ENCODE results near the gene CREBBP. TPM values are rescaled to one million over a fixed set of nuclear protein-coding genes. Genes with fewer than 3 reads are reported as not detected.

Gene CREBBP
- total and polyA plus RNA-seq, 9 of the 15 experiments (the other 6 are each of a cell fraction or from before 2014, with no cell fraction given): 0.70 to 24.8 (median 5.6) TPM

DNA sequence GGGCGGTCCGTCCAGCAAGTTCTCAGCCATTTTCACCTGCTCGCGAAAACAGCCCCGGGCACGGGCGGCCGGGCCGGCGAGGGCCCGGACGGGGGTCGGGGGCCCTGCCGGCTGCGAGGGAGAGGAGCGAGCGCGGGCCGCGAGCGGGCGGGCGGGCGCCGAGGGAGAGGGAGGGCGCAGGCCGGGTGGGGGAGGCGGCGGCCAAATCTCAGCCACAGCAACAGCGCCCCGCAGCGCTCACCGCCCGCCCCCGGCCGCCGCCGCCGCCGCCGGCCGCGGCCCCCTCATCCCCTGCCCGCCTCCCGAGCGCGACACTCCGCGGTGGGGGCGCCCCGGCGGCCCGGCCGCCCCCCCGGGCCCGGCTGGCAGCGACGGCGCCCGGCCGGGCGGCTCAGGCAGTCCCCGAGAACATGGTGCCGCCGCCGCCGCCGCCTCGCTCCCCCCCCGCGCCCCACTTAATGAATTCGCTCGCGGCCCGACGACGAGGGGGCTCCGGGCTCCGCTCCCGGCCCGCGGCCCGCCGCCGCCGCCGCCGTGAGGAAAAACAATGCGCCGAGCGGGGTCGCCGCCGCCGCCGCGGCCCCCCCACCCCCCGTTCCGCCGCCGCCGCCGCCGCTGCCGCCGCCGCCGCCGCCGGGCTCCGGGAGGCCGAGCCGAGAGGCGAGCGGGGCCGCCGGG is 487 bp downstream of the CREBBP start (continued):
- TF ChIP-seq, protein P1, sequence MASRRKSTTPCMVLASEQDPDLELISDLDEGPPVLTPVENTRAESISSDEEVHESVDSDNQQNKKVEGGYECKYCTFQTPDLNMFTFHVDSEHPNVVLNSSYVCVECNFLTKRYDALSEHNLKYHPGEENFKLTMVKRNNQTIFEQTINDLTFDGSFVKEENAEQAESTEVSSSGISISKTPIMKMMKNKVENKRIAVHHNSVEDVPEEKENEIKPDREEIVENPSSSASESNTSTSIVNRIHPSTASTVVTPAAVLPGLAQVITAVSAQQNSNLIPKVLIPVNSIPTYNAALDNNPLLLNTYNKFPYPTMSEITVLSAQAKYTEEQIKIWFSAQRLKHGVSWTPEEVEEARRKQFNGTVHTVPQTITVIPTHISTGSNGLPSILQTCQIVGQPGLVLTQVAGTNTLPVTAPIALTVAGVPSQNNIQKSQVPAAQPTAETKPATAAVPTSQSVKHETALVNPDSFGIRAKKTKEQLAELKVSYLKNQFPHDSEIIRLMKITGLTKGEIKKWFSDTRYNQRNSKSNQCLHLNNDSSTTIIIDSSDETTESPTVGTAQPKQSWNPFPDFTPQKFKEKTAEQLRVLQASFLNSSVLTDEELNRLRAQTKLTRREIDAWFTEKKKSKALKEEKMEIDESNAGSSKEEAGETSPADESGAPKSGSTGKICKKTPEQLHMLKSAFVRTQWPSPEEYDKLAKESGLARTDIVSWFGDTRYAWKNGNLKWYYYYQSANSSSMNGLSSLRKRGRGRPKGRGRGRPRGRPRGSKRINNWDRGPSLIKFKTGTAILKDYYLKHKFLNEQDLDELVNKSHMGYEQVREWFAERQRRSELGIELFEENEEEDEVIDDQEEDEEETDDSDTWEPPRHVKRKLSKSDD (conservative IDR thresholded peaks at IDR 0.05; ENCODE audit: low read length): no peak
- TF ChIP-seq ZKSCAN1 (IDR thresholded peaks at IDR 0.05; ENCODE audit: low read depth, low read length) (no peak), HMGN3 (IDR thresholded peaks at IDR 0.05; ENCODE audit: borderline replicate concordance, extremely low read depth, insufficient read length, low read depth, low read length) (peak; percentile 12), TCF3 (CRISPR knock-in tag; IDR thresholded peaks at IDR 0.05) (no peak), GTF2E2 (tag; IDR thresholded peaks at IDR 0.05) (peak; percentile 43; the same call in 1 of the 2 replicates), HIVEP1 (CRISPR knock-in tag; IDR thresholded peaks at IDR 0.05) (no peak), TAF7 (tag; IDR thresholded peaks at IDR 0.05) (no peak), NFE2L1 (tag; IDR thresholded peaks at IDR 0.05; ENCODE audit: borderline replicate concordance, low read depth) (no peak)
- TF ChIP-seq, protein P2, sequence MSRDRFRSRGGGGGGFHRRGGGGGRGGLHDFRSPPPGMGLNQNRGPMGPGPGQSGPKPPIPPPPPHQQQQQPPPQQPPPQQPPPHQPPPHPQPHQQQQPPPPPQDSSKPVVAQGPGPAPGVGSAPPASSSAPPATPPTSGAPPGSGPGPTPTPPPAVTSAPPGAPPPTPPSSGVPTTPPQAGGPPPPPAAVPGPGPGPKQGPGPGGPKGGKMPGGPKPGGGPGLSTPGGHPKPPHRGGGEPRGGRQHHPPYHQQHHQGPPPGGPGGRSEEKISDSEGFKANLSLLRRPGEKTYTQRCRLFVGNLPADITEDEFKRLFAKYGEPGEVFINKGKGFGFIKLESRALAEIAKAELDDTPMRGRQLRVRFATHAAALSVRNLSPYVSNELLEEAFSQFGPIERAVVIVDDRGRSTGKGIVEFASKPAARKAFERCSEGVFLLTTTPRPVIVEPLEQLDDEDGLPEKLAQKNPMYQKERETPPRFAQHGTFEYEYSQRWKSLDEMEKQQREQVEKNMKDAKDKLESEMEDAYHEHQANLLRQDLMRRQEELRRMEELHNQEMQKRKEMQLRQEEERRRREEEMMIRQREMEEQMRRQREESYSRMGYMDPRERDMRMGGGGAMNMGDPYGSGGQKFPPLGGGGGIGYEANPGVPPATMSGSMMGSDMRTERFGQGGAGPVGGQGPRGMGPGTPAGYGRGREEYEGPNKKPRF (IDR thresholded peaks at IDR 0.05; ENCODE audit: low read depth, low read length): no peak
- TF ChIP-seq, protein P3, sequence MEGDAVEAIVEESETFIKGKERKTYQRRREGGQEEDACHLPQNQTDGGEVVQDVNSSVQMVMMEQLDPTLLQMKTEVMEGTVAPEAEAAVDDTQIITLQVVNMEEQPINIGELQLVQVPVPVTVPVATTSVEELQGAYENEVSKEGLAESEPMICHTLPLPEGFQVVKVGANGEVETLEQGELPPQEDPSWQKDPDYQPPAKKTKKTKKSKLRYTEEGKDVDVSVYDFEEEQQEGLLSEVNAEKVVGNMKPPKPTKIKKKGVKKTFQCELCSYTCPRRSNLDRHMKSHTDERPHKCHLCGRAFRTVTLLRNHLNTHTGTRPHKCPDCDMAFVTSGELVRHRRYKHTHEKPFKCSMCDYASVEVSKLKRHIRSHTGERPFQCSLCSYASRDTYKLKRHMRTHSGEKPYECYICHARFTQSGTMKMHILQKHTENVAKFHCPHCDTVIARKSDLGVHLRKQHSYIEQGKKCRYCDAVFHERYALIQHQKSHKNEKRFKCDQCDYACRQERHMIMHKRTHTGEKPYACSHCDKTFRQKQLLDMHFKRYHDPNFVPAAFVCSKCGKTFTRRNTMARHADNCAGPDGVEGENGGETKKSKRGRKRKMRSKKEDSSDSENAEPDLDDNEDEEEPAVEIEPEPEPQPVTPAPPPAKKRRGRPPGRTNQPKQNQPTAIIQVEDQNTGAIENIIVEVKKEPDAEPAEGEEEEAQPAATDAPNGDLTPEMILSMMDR (IDR thresholded peaks at IDR 0.05 in 2 of 3, conservative IDR thresholded peaks at IDR 0.05 in 1 of 3; ENCODE audit: insufficient read depth in 2 of 3, low read depth in 1 of 3, low read length in 3 of 3): peak in 2 of 3 experiments; percentile 42 to 55; a peak in 3 of 6 replicates

All from K562 (cell line).